ENCODE data around the gene PKNOX2. TPM values are rescaled to one million over a fixed set of nuclear protein-coding genes. Genes with fewer than 3 reads are reported as not detected.

Gene PKNOX2
- total RNA-seq, 1 experiment from 2014 or later, result not detected

GRCh38 chr11:125304136-125304535 lies 139.6 kb downstream of the PKNOX2 start:
- H3K27me3 Mint-ChIP-seq (ENCODE audit: unreplicated experiment), result peaks cover 80% of the 10 kb centered on the region
- BruUV-seq (replicated peaks), result no TSS peak
- no peak for DNase-seq
- H3K27ac Mint-ChIP-seq (ENCODE audit: unreplicated experiment), result no peak overlapping the region
- CTCF ChIA-PET, result no interaction called here
- no peak for TF ChIP-seq CTCF (IDR thresholded peaks at IDR 0.05; ENCODE audit: unreplicated experiment)
- intact Hi-C loops (cut with micrococcal nuclease; ENCODE audit: unreplicated experiment), result no loop called here
- H3K36me3 Mint-ChIP-seq (ENCODE audit: insufficient read depth, unreplicated experiment), result no peaks in the 10 kb centered on the region
- H3K4me1 Mint-ChIP-seq (ENCODE audit: low read depth, unreplicated experiment), result no peaks in the 10 kb centered on the region
- no peaks in the 10 kb centered on the region for H3K9me3 Mint-ChIP-seq (ENCODE audit: low read depth, unreplicated experiment)
- H3K4me3 Mint-ChIP-seq (ENCODE audit: low read depth, unreplicated experiment), result no peak overlapping the region

DNA sequence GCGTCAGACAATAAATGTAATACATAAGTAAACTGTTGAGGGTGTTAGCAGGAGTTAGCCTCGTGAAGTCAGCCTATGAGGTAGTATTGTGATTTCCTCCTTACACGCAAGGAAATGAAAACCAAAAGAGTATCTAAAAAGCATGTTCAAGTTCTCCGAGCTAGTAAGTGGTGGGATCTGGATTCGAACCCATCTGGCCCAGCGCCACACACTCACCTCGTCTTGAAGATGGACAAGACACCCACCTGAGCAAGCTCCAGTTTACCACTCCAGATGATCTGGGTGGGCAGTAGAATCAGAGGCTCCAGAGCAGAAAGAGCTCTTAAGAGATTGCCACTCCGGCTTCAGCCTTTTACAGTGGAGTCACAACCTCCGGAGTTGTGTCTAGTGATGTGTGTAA lies 140.3 kb downstream of the PKNOX2 start:
- no TSS peak for BruUV-seq (replicated peaks)
- H3K9me3 Mint-ChIP-seq (ENCODE audit: low read depth, unreplicated experiment), result no peaks in the 10 kb centered on the region

DNA sequence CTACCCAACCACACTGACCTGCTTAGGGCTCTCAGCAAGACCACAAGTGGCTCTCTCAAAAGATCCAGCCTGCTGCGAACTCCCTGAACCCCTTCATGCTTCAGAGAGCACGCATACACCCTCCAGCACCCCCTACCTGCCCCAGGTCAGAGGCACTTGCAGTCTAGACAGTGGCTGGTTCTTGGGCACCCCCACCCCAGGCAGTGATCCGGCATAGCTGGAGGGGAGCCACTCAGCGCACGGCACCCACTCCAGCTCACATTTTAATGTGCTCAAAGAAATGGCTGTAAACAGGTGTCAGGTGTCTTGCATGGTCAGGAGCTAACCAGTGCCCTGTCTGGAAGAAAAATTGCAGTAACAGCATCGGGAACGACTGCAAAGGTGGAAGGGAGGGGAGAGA lies 140.8 kb downstream of the PKNOX2 start:
- intact Hi-C loops (cut with micrococcal nuclease; ENCODE audit: unreplicated experiment), result no loop called here
- TF ChIP-seq CTCF (IDR thresholded peaks at IDR 0.05; ENCODE audit: unreplicated experiment), result no peak
- H3K4me1 Mint-ChIP-seq (ENCODE audit: low read depth, unreplicated experiment), result no peaks in the 10 kb centered on the region

More for the DNA sequence above, 140.3 kb downstream of the PKNOX2 start:
- Mint-ChIP-seq H3K4me3 (ENCODE audit: low read depth, unreplicated experiment) (no peak overlapping the region), H3K4me1 (ENCODE audit: low read depth, unreplicated experiment) (no peaks in the 10 kb centered on the region), H3K36me3 (ENCODE audit: insufficient read depth, unreplicated experiment) (no peaks in the 10 kb centered on the region), H3K27me3 (ENCODE audit: unreplicated experiment) (peaks cover 80% of the 10 kb centered on the region), H3K27ac (ENCODE audit: unreplicated experiment) (no peak overlapping the region)
- intact Hi-C loops (cut with micrococcal nuclease; ENCODE audit: unreplicated experiment), result no loop called here
- CTCF ChIA-PET, result no interaction called here
- DNase-seq, result no peak
- no peak for TF ChIP-seq CTCF (IDR thresholded peaks at IDR 0.05; ENCODE audit: unreplicated experiment)

DNA sequence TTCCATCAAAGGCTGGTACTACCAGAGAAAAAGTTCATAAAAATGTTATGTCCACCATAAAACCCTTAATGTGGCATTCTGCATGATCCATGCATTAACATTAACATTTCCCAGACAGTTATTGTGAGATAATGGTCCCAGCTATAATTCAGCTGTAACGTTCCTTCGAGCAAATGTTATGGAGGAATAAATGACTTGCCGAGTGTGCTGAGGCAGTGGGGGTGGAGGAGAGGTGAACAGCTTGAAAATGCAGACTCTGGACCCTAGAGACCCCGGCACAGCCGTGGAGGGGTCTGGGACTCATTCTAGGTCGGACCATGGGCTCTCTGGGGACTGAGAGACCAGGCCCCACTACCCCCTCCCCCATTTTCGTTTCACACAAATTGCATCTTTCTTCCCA lies 141.9 kb downstream of the PKNOX2 start:
- BruUV-seq (replicated peaks), result no TSS peak
- no peak overlapping the region for H3K4me3 Mint-ChIP-seq (ENCODE audit: low read depth, unreplicated experiment)
- intact Hi-C loops (cut with micrococcal nuclease; ENCODE audit: unreplicated experiment), result no loop called here
- TF ChIP-seq CTCF (IDR thresholded peaks at IDR 0.05; ENCODE audit: unreplicated experiment), result no peak
- peaks cover 86% of the 10 kb centered on the region for H3K27me3 Mint-ChIP-seq (ENCODE audit: unreplicated experiment)
- no peak overlapping the region for H3K27ac Mint-ChIP-seq (ENCODE audit: unreplicated experiment)
- H3K9me3 Mint-ChIP-seq (ENCODE audit: low read depth, unreplicated experiment), result no peaks in the 10 kb centered on the region
- no peaks in the 10 kb centered on the region for H3K4me1 Mint-ChIP-seq (ENCODE audit: low read depth, unreplicated experiment)
- CTCF ChIA-PET, result no interaction called here
- no peak for DNase-seq
- H3K36me3 Mint-ChIP-seq (ENCODE audit: insufficient read depth, unreplicated experiment), result no peaks in the 10 kb centered on the region

More for the DNA sequence above, 140.8 kb downstream of the PKNOX2 start:
- no peak overlapping the region for H3K27ac Mint-ChIP-seq (ENCODE audit: unreplicated experiment)
- DNase-seq, result no peak
- CTCF ChIA-PET, result no interaction called here
- H3K36me3 Mint-ChIP-seq (ENCODE audit: insufficient read depth, unreplicated experiment), result no peaks in the 10 kb centered on the region
- H3K9me3 Mint-ChIP-seq (ENCODE audit: low read depth, unreplicated experiment), result no peaks in the 10 kb centered on the region
- no peak overlapping the region for H3K4me3 Mint-ChIP-seq (ENCODE audit: low read depth, unreplicated experiment)
- BruUV-seq (replicated peaks), result no TSS peak
- H3K27me3 Mint-ChIP-seq (ENCODE audit: unreplicated experiment), result peaks cover 80% of the 10 kb centered on the region
